GM19455 (cell line): Measurements from ENCODE around the gene SPECC1.
"Not testable (repeated sequence)": the region's sequence is repeated elsewhere in the genome, so short reads cannot be mapped to it uniquely, and the experiment has no call there.

Source experiments
- ATAC-seq: cut with Tn5 transposase; IDR thresholded peaks from one replicate; pipeline ENCODE4 v1.9.1; 2021; ENCODE audit not compliant: unreplicated experiment

Gene SPECC1

GRCh38 chr17:20294120-20294519 is 285.0 kb downstream of the SPECC1 start:
- ATAC-seq, result no peak

GRCh38 chr17:20299013-20299412 is 289.9 kb downstream of the SPECC1 start:
- ATAC-seq, result no peak

GRCh38 chr17:20300436-20300934 is 291.3 kb downstream of the SPECC1 start:
- no peak for ATAC-seq

GRCh38 chr17:20302246-20302917 is 293.2 kb downstream of the SPECC1 start:
- no peak for ATAC-seq

- no peak for ATAC-seq
These were observed 295.8 kb downstream of the SPECC1 start for GRCh38 chr17:20304961-20305360.

- no peak for ATAC-seq
These were observed 297.8 kb downstream of the SPECC1 start for GRCh38 chr17:20306924-20307323.

- ATAC-seq, result no peak
These were observed 298.3 kb downstream of the SPECC1 start for GRCh38 chr17:20307326-20307910.

GRCh38 chr17:20310481-20310880 is 301.3 kb downstream of the SPECC1 start:
- ATAC-seq, result no peak

- no peak for ATAC-seq
These were observed 304.1 kb downstream of the SPECC1 start for GRCh38 chr17:20313306-20313705.

GRCh38 chr17:20313891-20314290 is 304.7 kb downstream of the SPECC1 start:
- no peak for ATAC-seq

GRCh38 chr17:20314834-20315233 is 305.7 kb downstream of the SPECC1 start:
- no peak for ATAC-seq

- no peak for ATAC-seq
These were observed 306.2 kb downstream of the SPECC1 start for GRCh38 chr17:20315311-20315710.

- no peak for ATAC-seq
These were observed 306.7 kb downstream of the SPECC1 start for GRCh38 chr17:20315821-20316220.

- ATAC-seq, result peak; percentile 76
These were observed 311.5 kb downstream of the SPECC1 start for GRCh38 chr17:20320535-20321229.

GRCh38 chr17:20321357-20321756 is 312.2 kb downstream of the SPECC1 start:
- ATAC-seq, result not testable (repeated sequence)

- ATAC-seq, result not testable (repeated sequence)
These were observed 318.6 kb downstream of the SPECC1 start for GRCh38 chr17:20327739-20328138.

- ATAC-seq, result not testable (repeated sequence)
These were observed 342.2 kb downstream of the SPECC1 start for GRCh38 chr17:20351405-20351804.

- not testable (repeated sequence) for ATAC-seq
These were observed 343.4 kb downstream of the SPECC1 start for GRCh38 chr17:20352567-20352966.

GRCh38 chr17:20363846-20364245 is 354.7 kb downstream of the SPECC1 start:
- not testable (repeated sequence) for ATAC-seq
